ENCODE measurements around the gene PGM2. TPM values are rescaled to one million over a fixed set of nuclear protein-coding genes. Genes with fewer than 3 reads are reported as not detected.
"Not testable (repeated sequence)": the region's sequence is repeated elsewhere in the genome, so short reads cannot be mapped to it uniquely, and the experiment has no call there.

Gene PGM2
- total RNA-seq, 1 donor = 20.3 TPM

- no peaks in the 10 kb centered on the region for H3K27me3 ChIP-seq (ENCODE audit: insufficient read depth, low read length)
- DNase-seq (ENCODE audit: insufficient read length, low spot score, missing footprints) = no peak
- H3K4me3 ChIP-seq (ENCODE audit: insufficient read depth, low read length) = no peak overlapping the region
- no peak overlapping the region for H3K4me2 ChIP-seq (ENCODE audit: insufficient read depth, low read length)
- no peak overlapping the region for H3K27ac ChIP-seq (ENCODE audit: low read depth, low read length)
- peaks cover 6% of the 10 kb centered on the region for H3K4me1 ChIP-seq (ENCODE audit: insufficient read depth, low read length)
- no peak overlapping the region for H2AFZ ChIP-seq (ENCODE audit: low read length)
- H3K36me3 ChIP-seq (ENCODE audit: insufficient read depth, low read length) = no peaks in the 10 kb centered on the region
- TF ChIP-seq CTCF (IDR thresholded peaks at IDR 0.05; ENCODE audit: extremely low read depth, low read depth, low read length) = no peak
- no peaks in the 10 kb centered on the region for H3K79me2 ChIP-seq (ENCODE audit: insufficient read depth, low read length)
- no peaks in the 10 kb centered on the region for H3K9me3 ChIP-seq (ENCODE audit: low read depth, low read length)
- no peaks in the 10 kb centered on the region for H4K20me1 ChIP-seq (ENCODE audit: insufficient read depth, low read length)
Observed at GRCh38 chr4:37816006-37816405, 10.5 kb upstream of the PGM2 start.

GRCh38 chr4:37816719-37817118 lies 9.8 kb upstream of the PGM2 start:
- H3K9me3 ChIP-seq (ENCODE audit: low read depth, low read length) = no peaks in the 10 kb centered on the region
- no peak overlapping the region for H3K27ac ChIP-seq (ENCODE audit: low read depth, low read length)
- no peaks in the 10 kb centered on the region for H4K20me1 ChIP-seq (ENCODE audit: insufficient read depth, low read length)
- TF ChIP-seq CTCF (IDR thresholded peaks at IDR 0.05; ENCODE audit: extremely low read depth, low read depth, low read length) = no peak
- no peak overlapping the region for H3K4me2 ChIP-seq (ENCODE audit: insufficient read depth, low read length)
- peaks cover 6% of the 10 kb centered on the region for H3K4me1 ChIP-seq (ENCODE audit: insufficient read depth, low read length)
- no peaks in the 10 kb centered on the region for H3K79me2 ChIP-seq (ENCODE audit: insufficient read depth, low read length)
- no peak for DNase-seq (ENCODE audit: insufficient read length, low spot score, missing footprints)
- no peak overlapping the region for H2AFZ ChIP-seq (ENCODE audit: low read length)
- H3K36me3 ChIP-seq (ENCODE audit: insufficient read depth, low read length) = no peaks in the 10 kb centered on the region
- H3K27me3 ChIP-seq (ENCODE audit: insufficient read depth, low read length) = no peaks in the 10 kb centered on the region
- no peak overlapping the region for H3K4me3 ChIP-seq (ENCODE audit: insufficient read depth, low read length)

GRCh38 chr4:37818752-37819151 lies 7.7 kb upstream of the PGM2 start:
- no peaks in the 10 kb centered on the region for H3K79me2 ChIP-seq (ENCODE audit: insufficient read depth, low read length)
- H3K4me1 ChIP-seq (ENCODE audit: insufficient read depth, low read length) = no peaks in the 10 kb centered on the region
- H3K9me3 ChIP-seq (ENCODE audit: low read depth, low read length) = no peaks in the 10 kb centered on the region
- H3K36me3 ChIP-seq (ENCODE audit: insufficient read depth, low read length) = no peaks in the 10 kb centered on the region
- no peak for DNase-seq (ENCODE audit: insufficient read length, low spot score, missing footprints)
- H3K4me2 ChIP-seq (ENCODE audit: insufficient read depth, low read length) = no peak overlapping the region
- no peak overlapping the region for H3K4me3 ChIP-seq (ENCODE audit: insufficient read depth, low read length)
- no peaks in the 10 kb centered on the region for H4K20me1 ChIP-seq (ENCODE audit: insufficient read depth, low read length)
- no peak for TF ChIP-seq CTCF (IDR thresholded peaks at IDR 0.05; ENCODE audit: extremely low read depth, low read depth, low read length)
- no peak overlapping the region for H2AFZ ChIP-seq (ENCODE audit: low read length)
- no peak overlapping the region for H3K27ac ChIP-seq (ENCODE audit: low read depth, low read length)
- no peaks in the 10 kb centered on the region for H3K27me3 ChIP-seq (ENCODE audit: insufficient read depth, low read length)

GRCh38 chr4:37820458-37820857 lies 6.0 kb upstream of the PGM2 start:
- not testable (repeated sequence) for H3K9me3 ChIP-seq (ENCODE audit: low read depth, low read length); H3K27me3 ChIP-seq (ENCODE audit: insufficient read depth, low read length); H3K4me2 ChIP-seq (ENCODE audit: insufficient read depth, low read length); H2AFZ ChIP-seq (ENCODE audit: low read length); H3K79me2 ChIP-seq (ENCODE audit: insufficient read depth, low read length); H4K20me1 ChIP-seq (ENCODE audit: insufficient read depth, low read length); H3K36me3 ChIP-seq (ENCODE audit: insufficient read depth, low read length); H3K4me3 ChIP-seq (ENCODE audit: insufficient read depth, low read length); H3K27ac ChIP-seq (ENCODE audit: low read depth, low read length); DNase-seq (ENCODE audit: insufficient read length, low spot score, missing footprints); H3K4me1 ChIP-seq (ENCODE audit: insufficient read depth, low read length)
